Prostate gland (tissue), 2 donors: ENCODE data around the gene MBD6. TPM values are rescaled to one million over a fixed set of nuclear protein-coding genes. Genes with fewer than 3 reads are reported as not detected.
"Not testable (repeated sequence)": the region's sequence is repeated elsewhere in the genome, so short reads cannot be mapped to it uniquely, and the experiment has no call there.

Source experiments
- DNase-seq: peaks from one replicate; pipeline ENCODE4 v3.0.0-alpha.2; 2019; ENCODE audit warnings: low spot score
- H3K27ac ChIP-seq, 2 donors: fragments of 200-600 bp; sonication (generic); 2 replicates each; pipeline ENCODE4 v1.5.1; 2017 to 2019
- H3K27me3 ChIP-seq: fragments of 200-600 bp; sonication (generic); replicated peaks from 2 replicates; pipeline ENCODE4 v1.5.1; 2019; ENCODE audit not compliant: insufficient read depth
- H3K36me3 ChIP-seq, 2 donors: fragments of 200-600 bp; sonication (generic); 1 replicate in 1 of 2; 2 replicates in 1 of 2; pipeline versions ENCODE4 v1.5.1 to v1.8.1; 2017 to 2019
- H3K4me1 ChIP-seq: fragments of 200-600 bp; sonication (generic); replicated peaks from 2 replicates; pipeline ENCODE4 v1.5.1; 2019
- H3K4me3 ChIP-seq, 2 donors: fragments of 200-600 bp; sonication (generic); 2 replicates each; pipeline ENCODE4 v1.5.1; 2017 to 2019
- H3K9me3 ChIP-seq: fragments of 200-600 bp; sonication (generic); 2 replicates; pipeline ENCODE4 v1.5.1; 2017
- POLR2A ChIP-seq: fragments of 450-650 bp; IDR thresholded peaks from one replicate; pipeline ENCODE4 v1.6.1; 2016; ENCODE audit warnings: antibody characterized with exemption, mild to moderate bottlenecking
- POLR2AphosphoS5 ChIP-seq: sonication (generic); formaldehyde crosslinking; IDR thresholded peaks from one replicate; pipeline ENCODE4 v1.6.1; 2017; ENCODE audit warnings: antibody characterized with exemption
- WGBS: methylation state at CpG from one replicate; pipeline ENCODE4 v1.1.5; 2018; 5-methylcytosine and 5-hydroxymethylcytosine counted together
- intact Hi-C: fragments of 100-400 bp; cut with DNase I; formaldehyde crosslinking; loops from one replicate; pipeline ENCODE4 v1.14.2; 2022
- total RNA-seq, 2 donors: library from RNA; depleted of rRNA; stranded (reverse); fragments of >200 nt; gene quantifications; one replicate each; pipeline ENCODE4 v1.1.0, GENCODE V29; 2016
- TF ChIP-seq, protein P1 (sequence below), 4 experiments: fragments of 200-600 bp in 2 of 4; fragments of 450-650 bp in 2 of 4; sonication (generic) in 2 of 4; IDR thresholded peaks; 1 replicate in 3 of 4; 2 replicates in 1 of 4; pipeline ENCODE4 v1.5.1; 2016 to 2019; ENCODE audit warnings: antibody characterized with exemption in 4 of 4, mild to moderate bottlenecking in 2 of 4, moderate library complexity in 2 of 4

The MBD6 gene
- total RNA-seq, 2 donors from 2014 or later = 54.5 to 92.1 TPM

DNA sequence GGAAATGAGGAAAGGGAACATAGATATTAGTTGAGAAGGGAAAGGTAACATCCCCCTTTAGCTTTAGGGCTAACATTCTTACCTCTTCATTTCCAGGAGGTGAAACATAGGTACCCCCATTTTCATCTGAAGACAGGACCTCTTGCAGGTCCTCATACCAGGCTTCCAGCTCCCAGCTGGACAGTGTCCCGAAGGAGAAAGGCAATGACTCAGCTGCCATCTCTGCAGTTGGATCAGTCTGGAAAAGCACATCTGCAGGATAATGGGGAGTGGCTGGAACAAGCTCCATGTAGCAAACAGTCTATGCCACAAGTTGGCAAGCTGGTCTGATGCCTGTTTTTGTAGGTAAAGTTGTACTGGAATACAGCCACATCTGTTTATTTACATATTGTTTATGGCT lies 5.4 kb upstream of the MBD6 start:
- Histone ChIP-seq H3K4me3 (no peak overlapping the region), H3K27ac (peak overlapping the region; percentile 99), H3K27me3 (no peaks in the 10 kb centered on the region), H3K4me1 (peaks cover 5% of the 10 kb centered on the region), H3K9me3 (no peaks in the 10 kb centered on the region), H3K36me3 (peaks cover 0 to 3% of the 10 kb centered on the region in 2 donors)
- intact Hi-C loops = no loop called here
- DNase-seq = peak; percentile 29
- TF ChIP-seq POLR2A (no peak), POLR2AphosphoS5 (no peak)
- TF ChIP-seq, protein P1, sequence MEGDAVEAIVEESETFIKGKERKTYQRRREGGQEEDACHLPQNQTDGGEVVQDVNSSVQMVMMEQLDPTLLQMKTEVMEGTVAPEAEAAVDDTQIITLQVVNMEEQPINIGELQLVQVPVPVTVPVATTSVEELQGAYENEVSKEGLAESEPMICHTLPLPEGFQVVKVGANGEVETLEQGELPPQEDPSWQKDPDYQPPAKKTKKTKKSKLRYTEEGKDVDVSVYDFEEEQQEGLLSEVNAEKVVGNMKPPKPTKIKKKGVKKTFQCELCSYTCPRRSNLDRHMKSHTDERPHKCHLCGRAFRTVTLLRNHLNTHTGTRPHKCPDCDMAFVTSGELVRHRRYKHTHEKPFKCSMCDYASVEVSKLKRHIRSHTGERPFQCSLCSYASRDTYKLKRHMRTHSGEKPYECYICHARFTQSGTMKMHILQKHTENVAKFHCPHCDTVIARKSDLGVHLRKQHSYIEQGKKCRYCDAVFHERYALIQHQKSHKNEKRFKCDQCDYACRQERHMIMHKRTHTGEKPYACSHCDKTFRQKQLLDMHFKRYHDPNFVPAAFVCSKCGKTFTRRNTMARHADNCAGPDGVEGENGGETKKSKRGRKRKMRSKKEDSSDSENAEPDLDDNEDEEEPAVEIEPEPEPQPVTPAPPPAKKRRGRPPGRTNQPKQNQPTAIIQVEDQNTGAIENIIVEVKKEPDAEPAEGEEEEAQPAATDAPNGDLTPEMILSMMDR (IDR thresholded peaks at IDR 0.05) = no peak
- 6% methylated on average over 1 of the region's 1 CpG for WGBS

DNA sequence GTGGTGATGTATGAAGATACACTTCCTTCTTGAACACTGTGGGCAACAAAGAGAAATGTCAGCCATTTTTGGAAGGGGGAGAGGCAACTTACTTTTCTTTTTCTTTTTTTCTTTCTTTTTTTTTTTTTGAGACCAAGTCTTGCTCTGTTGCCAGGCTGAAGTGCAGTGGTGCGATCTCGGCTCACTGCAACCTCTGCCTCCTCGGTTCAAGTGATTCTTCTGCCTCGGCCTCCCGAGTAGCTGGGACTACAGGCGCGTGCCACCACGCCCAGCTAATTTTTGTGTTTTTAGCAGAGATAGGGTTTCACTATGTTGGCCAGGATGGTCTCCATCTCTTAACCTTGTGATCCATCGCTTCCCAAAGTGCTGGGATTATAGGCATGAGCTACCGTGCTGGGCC lies 4.9 kb upstream of the MBD6 start:
- H3K36me3 ChIP-seq, H3K4me3 ChIP-seq, H3K27me3 ChIP-seq, H3K9me3 ChIP-seq, H3K4me1 ChIP-seq, intact Hi-C loops, DNase-seq: not testable (repeated sequence)
- peak overlapping the region; percentile 99 for H3K27ac ChIP-seq
- WGBS = 85% methylated on average over 10 of the region's 10 CpGs

DNA sequence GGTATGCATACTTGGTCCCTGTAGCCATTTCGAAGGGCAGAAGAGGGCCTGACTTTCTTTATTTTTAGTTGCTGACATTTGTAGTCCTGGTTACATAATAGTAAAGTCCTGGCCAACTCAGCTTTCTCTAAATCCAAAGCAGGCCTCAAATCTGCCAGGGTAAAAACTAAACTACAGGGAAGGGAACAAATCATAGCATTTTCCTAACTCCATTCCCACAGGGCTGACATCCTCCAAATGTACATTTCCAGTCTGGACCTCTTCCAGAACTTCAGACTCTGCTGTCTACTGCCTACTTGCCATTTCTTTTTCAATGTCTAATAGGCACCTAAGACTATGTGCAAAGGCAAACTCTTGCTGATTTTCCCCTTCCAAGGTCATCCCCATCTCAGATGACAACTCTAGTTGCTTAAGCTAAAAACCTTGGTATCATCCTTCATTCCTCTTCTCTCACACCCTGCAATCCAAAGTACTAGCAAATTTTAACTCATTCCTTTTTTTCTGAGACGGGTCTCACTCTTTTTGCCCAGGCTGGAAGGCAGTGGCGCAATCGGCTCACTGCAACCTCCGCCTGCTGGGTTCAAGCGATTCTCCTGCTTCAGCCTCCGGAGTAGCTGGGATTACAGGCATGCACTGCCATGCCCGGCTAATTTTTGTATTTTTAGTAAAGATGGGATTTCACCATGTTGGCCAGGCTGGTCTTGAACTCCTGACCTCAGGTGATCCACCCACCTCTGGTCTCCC lies 4.3 kb upstream of the MBD6 start:
- H3K4me1 ChIP-seq = peaks cover 5% of the 10 kb centered on the region
- WGBS = 82% methylated on average over 8 of the region's 8 CpGs

DNA sequence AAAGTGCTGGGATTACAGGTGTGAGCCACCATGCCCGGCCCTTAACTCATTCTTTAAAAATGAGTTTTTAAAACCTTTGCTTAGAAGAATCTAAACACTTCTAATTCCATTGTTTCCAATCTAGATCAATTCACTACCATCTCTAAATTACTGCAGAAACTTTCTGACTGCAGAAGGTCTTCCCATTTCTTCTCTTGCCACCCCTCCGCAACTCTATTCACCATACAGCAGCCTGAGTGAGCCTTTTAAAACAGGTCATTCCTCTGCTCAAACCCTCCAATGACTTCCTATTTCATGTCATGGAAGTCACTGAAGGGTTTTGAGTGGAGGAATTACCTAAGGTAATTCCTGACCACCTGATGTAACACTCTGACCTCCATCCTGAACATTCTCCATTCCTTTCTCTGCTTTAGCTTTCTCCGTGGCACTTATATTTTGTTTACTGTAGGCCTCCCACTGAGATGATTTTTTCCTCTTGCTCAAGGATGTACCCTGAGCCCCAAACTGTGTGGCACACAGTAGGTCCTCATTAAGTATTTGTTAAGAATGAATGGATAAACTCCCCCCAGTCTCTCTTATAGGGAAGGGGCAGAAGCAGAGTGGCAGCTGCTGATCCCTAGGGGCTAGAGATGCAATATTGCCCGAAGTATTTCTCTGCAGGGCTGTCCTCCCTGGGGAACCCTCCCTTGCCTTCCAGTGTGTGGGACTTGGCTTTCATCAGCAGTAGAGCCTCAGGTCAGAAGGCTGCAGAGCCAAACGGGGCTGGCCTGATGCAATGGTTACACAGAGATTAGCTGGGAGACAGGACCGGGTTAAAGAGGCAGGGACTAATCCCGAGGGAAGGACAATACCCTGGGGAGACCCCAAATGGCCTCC lies 3.5 kb upstream of the MBD6 start:
- no peaks in the 10 kb centered on the region for H3K27me3 ChIP-seq
- peak overlapping the region; percentile 99 for H3K27ac ChIP-seq
- WGBS = 29% methylated on average over 7 of the region's 7 CpGs
- H3K4me1 ChIP-seq = peaks cover 14% of the 10 kb centered on the region
- H3K4me3 ChIP-seq = peak overlapping the region; percentile 83 to 87
- no peaks in the 10 kb centered on the region for H3K36me3 ChIP-seq
- DNase-seq = no peak
- no peaks in the 10 kb centered on the region for H3K9me3 ChIP-seq
- TF ChIP-seq POLR2A (no peak), POLR2AphosphoS5 (no peak)
- TF ChIP-seq, protein P1 (IDR thresholded peaks at IDR 0.05) = no peak
- intact Hi-C loops = no loop called here

More for the DNA sequence above, 4.3 kb upstream of the MBD6 start:
- no peaks in the 10 kb centered on the region for H3K36me3 ChIP-seq
- TF ChIP-seq POLR2A = no peak
- TF ChIP-seq POLR2AphosphoS5 = no peak
- TF ChIP-seq, protein P1 (IDR thresholded peaks at IDR 0.05) = no peak
- DNase-seq = no peak
- H3K4me3 ChIP-seq = peak overlapping the region in 1 of 2 donors; percentile 83
- intact Hi-C loops = no loop called here
- H3K27ac ChIP-seq = peak overlapping the region; percentile 99
- no peaks in the 10 kb centered on the region for H3K9me3 ChIP-seq
- H3K27me3 ChIP-seq = no peaks in the 10 kb centered on the region

DNA sequence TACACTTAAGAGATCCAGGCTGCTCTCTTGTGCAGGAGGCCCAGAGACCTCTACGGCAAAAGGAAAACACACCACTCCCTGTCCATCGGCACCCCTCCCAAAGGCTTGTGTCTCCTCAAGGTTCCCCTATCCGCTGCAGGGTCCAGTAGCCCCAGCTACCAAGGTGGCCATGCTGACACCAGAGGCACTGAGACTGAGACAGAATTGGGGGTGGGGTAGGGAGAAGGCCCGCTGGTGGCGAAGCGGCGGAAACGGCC lies 2.9 kb upstream of the MBD6 start:
- no peak for DNase-seq
- WGBS = 0% methylated on average over 8 of the region's 8 CpGs
- Histone ChIP-seq H3K27ac (peak overlapping the region; percentile 99), H3K36me3 (no peaks in the 10 kb centered on the region), H3K9me3 (no peaks in the 10 kb centered on the region), H3K4me3 (peak overlapping the region; percentile 83 to 87), H3K27me3 (no peaks in the 10 kb centered on the region), H3K4me1 (peaks cover 19% of the 10 kb centered on the region)
- intact Hi-C loops = loop anchor here (5.0 kb wide), 1 partner anchor 88 kb away; no protein-coding TSS in a partner anchor
- TF ChIP-seq POLR2AphosphoS5 (no peak), POLR2A (no peak)
- TF ChIP-seq, protein P1 (IDR thresholded peaks at IDR 0.05) = no peak
